ENCODE data around the gene FHIT.

- TF ChIP-seq POLR2A (IDR thresholded peaks at IDR 0.05; ENCODE audit: low read depth, low read length) = no peak
- TF ChIP-seq TAF1 (IDR thresholded peaks at IDR 0.05; ENCODE audit: borderline replicate concordance, low read depth, low read length) = no peak
- TF ChIP-seq POLR2AphosphoS5 (IDR thresholded peaks at IDR 0.05; ENCODE audit: low read depth, low read length) = no peak
These were observed 1360.6 kb downstream of the FHIT start for GRCh38 chr3:59890639-59891038.

Measured in GM12892 (cell line).